DMS114 treated with DMSO at 0.1 percent for 48 hours (cell line): ENCODE measurements around the gene CRIP3.
A peak's percentile ranks its signal among the peaks of the same experiment; 100 is the strongest.
"Not testable (repeated sequence)": the region's sequence is repeated elsewhere in the genome, so short reads cannot be mapped to it uniquely, and the experiment has no call there.

Experiments used
- DNase-seq: peaks from one replicate; lab custom pipeline; 2025; ENCODE audit not compliant: unreplicated experiment; lab: John Stamatoyannopoulos, UW

The CRIP3 gene

GRCh38 chr6:43308101-43308989 is at the start of gene CRIP3:
CRIP3 (minus strand) TSS chr6:43308826; CDS start chr6:43308792, 34 bp downstream.
- DNase-seq: peak; percentile 50

DNA sequence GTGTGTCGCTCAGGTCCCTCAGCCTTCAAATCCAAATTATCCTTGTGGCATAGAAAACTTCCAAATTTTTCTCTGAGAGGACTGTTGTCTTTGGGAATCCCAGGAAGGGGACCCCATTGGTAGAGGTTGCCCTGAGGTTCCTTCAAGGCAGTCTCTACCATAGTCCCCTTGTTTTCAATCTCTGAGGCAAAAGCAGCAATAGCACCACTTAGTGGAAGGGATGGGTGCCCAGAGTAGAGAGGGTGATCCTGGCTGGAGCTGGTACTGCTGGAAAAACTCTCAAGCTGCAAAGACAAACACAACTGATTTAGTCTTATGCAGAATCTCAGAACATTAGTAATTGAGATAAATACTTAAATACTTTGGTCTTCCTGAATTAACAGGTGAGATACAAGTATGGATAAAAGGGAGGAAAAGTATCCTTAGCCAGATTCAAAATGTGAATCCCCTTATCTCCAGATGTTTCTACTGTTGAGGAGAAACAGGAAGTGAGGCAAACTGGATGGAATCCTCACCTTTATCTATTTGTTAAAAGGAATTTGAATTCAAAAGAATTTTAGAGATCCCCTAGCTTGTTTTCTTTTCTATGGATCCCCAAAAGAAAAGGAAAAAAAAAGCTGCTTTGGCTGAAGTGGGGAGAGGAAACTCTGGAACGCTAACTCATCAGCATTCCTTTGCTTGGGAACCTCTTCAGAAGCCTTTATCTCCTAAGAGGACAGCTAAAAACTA is 47.4 kb upstream of the CRIP3 start:
- DNase-seq: peak; percentile 43

DNA sequence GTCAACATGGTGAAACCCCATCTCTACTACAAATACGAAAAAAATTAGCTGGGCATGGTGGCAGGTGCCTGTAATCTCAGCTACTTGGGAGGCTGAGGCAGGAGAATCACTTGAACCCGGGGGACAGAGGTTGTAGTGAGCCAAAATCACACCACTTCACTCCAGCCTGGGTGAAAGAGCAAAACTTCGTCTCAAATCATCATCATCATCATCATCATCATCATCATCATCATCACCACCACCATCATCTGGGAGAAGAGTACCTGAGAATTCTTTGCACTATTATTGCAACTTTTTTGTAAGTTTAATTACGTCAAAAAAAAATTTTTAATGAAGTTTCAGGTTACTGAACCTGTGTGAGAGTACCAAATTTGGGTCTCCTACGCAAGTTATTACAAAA is 43.3 kb upstream of the CRIP3 start:
- not testable (repeated sequence) for DNase-seq

DNA sequence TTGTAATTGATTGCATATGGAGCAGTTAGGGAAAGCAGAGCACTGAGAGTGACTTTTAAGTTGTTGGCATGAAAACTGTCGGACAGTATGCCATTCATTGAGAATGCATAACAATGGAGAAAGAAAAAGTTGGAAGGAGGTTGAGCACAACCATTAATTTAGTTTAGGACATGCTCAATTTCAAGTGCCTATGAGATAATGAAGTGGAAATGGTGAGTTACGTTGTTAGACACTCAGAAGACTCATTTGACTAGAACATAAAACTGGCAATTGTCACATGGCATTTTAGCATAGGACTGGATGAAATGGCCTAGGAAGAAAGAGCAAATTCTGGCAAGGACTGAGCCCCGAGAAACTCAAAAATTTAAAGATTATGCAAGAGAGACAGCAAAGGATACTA is 38.8 kb upstream of the CRIP3 start:
- DNase-seq: no peak

GRCh38 chr6:43347021-43347420 is 38.4 kb upstream of the CRIP3 start:
- no peak for DNase-seq

DNA sequence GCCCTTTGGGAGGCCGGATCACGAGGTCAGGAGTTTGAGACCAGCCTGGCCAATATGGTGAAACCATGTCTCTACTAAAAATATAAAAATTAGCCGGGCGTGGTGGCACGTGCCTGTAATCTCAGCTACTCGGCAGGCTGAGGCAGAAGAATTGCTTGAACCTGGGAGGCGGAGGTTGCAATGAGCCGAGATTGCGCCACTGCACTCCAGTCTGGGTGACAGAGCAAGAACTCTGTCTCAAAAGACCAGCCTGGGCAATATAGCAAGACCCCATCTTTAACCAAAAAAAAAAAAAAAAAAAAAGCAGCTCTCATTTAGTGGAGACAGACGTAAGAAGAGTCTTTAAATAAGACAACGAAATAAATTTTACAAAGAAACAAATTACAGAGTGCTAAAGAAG is 37.6 kb upstream of the CRIP3 start:
- not testable (repeated sequence) for DNase-seq

- DNase-seq: no peak
These were observed 30.5 kb upstream of the CRIP3 start for GRCh38 chr6:43339168-43339567.

DNA sequence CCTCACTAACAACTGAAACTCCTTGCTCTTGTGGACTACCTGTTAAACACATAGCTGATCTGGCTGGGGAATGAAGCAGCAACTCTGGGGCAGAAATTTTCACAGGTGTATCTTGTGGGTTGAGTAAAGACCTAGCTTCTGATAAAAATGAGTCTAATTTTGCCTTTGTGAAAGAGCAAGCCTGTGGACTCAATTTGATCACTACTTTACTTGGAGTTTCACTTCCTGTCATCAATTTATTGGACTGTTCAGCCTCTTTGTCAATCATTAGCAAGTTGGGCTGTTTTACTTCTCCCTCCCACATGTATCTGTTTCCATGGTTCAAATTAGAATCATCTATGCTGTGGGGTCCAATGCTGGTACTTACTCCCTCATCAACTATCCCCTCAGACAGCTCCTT is 29.6 kb upstream of the CRIP3 start:
- no peak for DNase-seq

GRCh38 chr6:43336382-43336781 is 27.8 kb upstream of the CRIP3 start:
- DNase-seq: no peak

DNA sequence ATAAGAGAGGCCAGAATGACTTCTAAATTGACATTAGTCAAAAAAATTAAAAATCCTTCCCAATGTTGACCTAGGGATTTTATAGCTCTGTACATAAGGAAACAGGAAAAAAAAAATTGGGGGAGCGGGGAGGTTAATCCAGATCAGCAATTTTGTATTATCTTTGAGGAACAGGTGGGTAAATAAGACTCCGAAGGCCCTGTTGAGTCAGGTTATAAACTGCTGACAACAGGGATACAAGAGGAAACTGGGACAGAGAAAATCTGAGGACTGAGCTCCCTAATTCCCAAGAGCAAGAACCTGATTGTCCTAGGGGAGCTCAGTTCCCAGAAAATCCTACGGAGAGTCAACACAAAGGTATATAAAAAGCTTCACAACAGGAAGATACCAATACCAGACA is 26.8 kb upstream of the CRIP3 start:
- DNase-seq: no peak

DNA sequence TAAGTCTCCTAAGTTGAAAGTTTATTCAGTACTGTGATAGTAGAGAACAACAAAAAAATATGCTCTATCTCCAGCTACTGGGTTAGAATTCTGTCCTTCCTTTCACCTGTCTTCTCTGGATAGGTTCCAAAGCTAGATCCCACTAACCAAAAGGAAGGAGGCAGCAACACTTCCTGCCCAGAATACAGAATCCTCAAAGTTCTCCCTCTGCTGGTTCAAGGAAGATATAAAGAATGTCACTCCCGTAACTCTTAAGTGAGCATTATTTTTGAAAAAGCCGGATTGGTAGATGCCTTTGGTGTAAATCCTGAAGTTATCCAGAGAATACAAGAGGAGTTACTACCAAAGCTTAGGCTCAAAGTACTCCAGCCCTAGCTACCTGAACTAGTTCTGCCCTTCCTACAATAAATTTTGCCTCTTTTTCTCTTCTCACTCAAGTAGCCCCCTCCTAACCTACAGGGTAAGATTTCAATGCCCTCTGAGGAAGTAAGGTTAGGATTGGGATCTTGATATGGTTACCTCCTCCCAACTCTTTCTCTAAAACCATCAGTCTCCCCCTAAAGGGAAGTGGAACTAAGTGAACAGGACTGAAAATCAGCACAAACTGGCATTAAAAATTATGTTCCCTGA is 26.0 kb upstream of the CRIP3 start:
- peak; percentile 77 for DNase-seq

- no peak for DNase-seq
These were observed 23.3 kb upstream of the CRIP3 start for GRCh38 chr6:43331891-43332290.

DNA sequence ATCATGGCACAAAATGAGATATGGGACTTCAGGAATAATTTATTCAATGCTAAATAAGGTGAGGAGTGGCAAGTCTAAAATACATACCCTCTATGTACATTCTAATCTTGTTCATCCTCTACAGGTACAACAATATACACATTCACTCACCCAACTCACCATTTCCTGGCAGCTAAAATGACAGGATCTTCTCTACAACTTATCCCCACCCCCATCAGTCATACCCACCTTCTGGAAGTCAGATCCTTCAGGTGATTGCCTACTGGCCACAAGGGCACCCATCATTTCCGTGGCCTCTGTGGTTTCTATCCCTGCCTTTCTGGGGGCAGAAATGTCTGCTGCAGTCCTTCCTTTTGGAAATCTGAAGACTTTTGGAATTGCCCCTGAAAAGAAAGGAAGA is 22.8 kb upstream of the CRIP3 start:
- no peak for DNase-seq

DNA sequence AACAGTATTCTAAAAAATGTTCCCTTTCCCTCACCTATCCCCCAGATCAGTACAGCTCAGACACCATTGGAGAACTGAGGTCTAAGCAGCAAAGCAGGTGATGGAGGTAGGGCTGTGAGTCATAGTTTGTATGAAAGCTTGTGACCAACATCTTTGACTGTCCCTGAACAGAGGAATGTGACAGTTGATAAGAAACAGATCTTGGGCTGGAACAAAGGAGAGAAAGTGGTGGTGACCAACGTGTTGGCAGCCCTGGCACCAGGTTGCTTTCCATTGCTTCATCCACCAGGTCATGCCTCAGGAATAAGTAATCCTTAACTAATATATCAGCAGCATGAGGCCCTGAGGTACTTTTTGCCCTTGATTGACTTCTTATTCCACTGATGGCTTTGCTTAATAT is 19.9 kb upstream of the CRIP3 start:
- DNase-seq: no peak

DNA sequence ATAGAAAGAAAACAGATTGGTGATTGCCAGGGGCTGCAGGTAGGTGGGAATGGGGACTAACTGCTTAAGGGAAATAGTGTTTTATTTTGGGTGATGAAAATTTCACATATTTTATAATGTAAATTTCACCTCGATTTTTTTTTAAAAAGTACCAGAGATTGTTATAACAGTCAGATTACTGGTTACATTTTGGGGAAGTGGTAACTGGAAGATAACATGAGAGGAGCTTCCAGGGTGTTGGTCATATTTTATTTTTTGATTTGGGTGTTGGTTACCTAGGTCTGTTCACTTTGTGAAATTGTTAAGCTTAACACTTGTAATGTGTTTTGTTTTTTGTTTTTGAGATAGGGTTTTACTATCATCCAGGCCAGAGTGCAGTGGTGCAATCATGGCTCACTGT is 17.2 kb upstream of the CRIP3 start:
- DNase-seq: no peak

DNA sequence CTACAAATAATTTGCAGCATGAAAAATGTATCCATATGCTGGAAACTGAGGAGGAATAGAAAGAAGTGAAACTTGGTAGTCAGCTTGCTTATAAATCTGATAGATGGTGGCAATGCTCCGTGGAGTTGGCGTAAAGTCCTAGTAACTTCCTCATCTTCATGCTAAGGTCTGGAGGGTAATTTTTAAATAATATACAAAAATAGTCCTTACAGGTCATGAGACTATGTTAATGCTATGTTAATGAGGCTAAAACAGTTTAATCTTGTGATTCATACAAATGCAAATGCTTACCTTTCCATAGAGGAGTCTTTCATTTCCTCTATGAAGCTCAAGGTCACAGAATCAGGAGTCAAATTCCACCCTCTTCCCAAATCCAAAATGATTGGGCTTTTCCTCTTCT is 9.4 kb upstream of the CRIP3 start:
- DNase-seq: no peak

DNA sequence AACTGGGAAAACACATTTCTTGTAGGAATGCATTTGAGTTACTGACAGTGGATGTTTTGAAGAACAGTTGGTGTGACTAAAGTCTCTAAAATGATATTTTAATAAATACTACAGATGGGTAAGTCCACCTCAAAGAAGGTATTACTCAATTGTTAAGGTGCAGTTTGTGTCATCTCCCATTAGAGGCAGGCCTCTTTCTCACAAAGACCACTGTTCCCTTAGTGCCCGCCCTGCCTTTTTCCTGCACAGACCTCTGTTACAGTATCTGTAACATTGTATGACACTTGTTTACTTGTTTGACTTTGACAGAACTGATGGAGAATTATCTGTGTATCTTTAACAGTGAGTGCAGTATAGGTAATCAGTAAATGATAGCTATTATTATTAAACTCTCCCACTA is 5.2 kb upstream of the CRIP3 start:
- no peak for DNase-seq

DNA sequence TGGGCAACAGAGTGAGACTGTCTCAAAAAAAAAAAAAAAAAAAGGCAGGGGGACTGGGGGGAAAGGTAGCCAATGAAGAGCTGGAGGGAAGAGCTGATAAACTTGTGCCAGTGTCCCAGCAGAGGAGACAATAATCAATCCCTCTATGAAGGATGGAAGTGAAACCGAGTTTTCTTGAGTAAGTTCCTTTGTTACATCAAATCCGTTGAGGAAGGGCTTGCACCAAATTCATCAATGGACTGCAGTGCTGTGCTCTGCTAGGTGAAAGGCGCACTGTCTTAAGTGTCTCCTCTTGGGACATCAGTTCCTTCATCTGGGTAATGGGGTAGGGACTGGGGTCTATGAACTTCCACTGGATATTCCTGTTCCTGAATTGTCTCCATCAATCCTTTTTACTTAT is 3.0 kb upstream of the CRIP3 start:
- no peak for DNase-seq

DNA sequence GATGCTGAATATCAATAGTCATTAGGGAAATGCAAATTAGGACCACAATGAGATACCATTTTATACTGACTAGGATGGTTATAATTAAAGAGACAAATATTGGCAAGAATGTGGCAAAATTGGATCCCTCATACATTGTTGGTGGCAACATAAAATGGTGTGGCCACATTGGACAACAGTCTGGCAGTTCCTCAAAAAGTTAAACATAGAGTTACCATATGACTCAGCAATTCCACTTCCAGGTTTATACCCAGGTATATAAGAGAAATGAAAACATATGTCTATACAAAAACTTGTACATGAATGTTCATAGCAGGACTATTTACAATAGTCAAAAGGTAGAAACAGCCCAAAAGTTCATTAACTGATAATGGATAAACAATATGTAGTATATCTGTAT is 2.0 kb upstream of the CRIP3 start:
- DNase-seq: no peak

- no peak for DNase-seq
These were observed 1.5 kb upstream of the CRIP3 start for GRCh38 chr6:43310134-43310533.

- no peak for DNase-seq
These were observed 408 bp upstream of the CRIP3 start for GRCh38 chr6:43308990-43309477.
